Measurements from ENCODE around the gene USP44. TPM values are rescaled to one million over a fixed set of nuclear protein-coding genes. Genes with fewer than 3 reads are reported as not detected.

Gene USP44
- total and polyA plus RNA-seq, 2 of the 13 experiments (the other 11 are each of a cell fraction or from before 2014, with no cell fraction given): 0.05 to 0.07 TPM

- peak; percentile 37 for DNase-seq (ENCODE audit: low spot score)
- peak; percentile 37 for FAIRE-seq
- Histone ChIP-seq H3K9ac (ENCODE audit: insufficient read depth, low read depth, low read length) (no peak overlapping the region), H3K4me2 (ENCODE audit: low read depth, low read length) (peak overlapping the region; percentile 18; the same call in 1 of the 2 replicates), H3K79me2 (ENCODE audit: insufficient read depth, low read length) (no peaks in the 10 kb centered on the region), H3K4me3 (replicated peaks in 1 of 3; ENCODE audit: insufficient read depth in 1 of 3, low read depth in 2 of 3, low read length in 3 of 3) (no peak overlapping the region), H3K9me3 (ENCODE audit: low read length) (no peaks in the 10 kb centered on the region), H3K27me3 (ENCODE audit: control insufficient read depth in 1 of 2, insufficient read depth in 2 of 2, low read length in 2 of 2) (no peaks in the 10 kb centered on the region), H3K27ac (ENCODE audit: extremely low read length, insufficient read depth, low read length) (no peak overlapping the region), H3K4me1 (ENCODE audit: insufficient read depth, low read length) (no peaks in the 10 kb centered on the region), H2AFZ (ENCODE audit: low read length) (no peak overlapping the region), H4K20me1 (ENCODE audit: insufficient read depth, low read length) (no peaks in the 10 kb centered on the region), H3K36me3 (replicated peaks in 1 of 2; ENCODE audit: control insufficient read depth in 1 of 2, insufficient read depth in 2 of 2, low read length in 2 of 2) (no peaks in the 10 kb centered on the region)
- intact Hi-C loops (cut with micrococcal nuclease; ENCODE audit: unreplicated experiment): loop anchor here (1.0 kb wide), 3 partner anchors 233 to 416 kb away; no protein-coding TSS in a partner anchor
- WGBS (ENCODE audit: low lambda C conversion rate): 6% methylated on average over 6 of the region's 8 CpGs
- ChIA-PET CTCF (ENCODE audit: low intra/inter-chr PET ratio, low total read pairs) (interaction anchor here (0.8 to 2.2 kb wide), 3 partner anchors 233 to 267 kb away, joined by 4 to 26 read pairs (median 5); no protein-coding TSS in a partner anchor), POLR2A (no interaction called here)
- BruUV-seq (replicated peaks): no TSS peak
- peak; percentile 67 for ATAC-seq
- TF ChIP-seq ZFP91 (CRISPR knock-in tag; IDR thresholded peaks at IDR 0.05; ENCODE audit: borderline replicate concordance) (no peak), ZNF362 (CRISPR knock-in tag; IDR thresholded peaks at IDR 0.05; ENCODE audit: borderline replicate concordance) (peak; percentile 74; the same call in 1 of the 2 replicates), RAD21 (CRISPR knock-in tag; IDR thresholded peaks at IDR 0.05) (peak; percentile 45; the same call in 1 of the 2 replicates), CTCF (CRISPR knock-in tag; IDR thresholded peaks at IDR 0.05) (peak; percentile 67), RBFOX2 (IDR thresholded peaks at IDR 0.05; ENCODE audit: low read depth, low read length) (no peak), STAG1 (CRISPR knock-in tag; IDR thresholded peaks at IDR 0.05) (peak; percentile 86), SMC3 (IDR thresholded peaks at IDR 0.05; ENCODE audit: low read length) (peak; percentile 57), ZNF770 (CRISPR knock-in tag; IDR thresholded peaks at IDR 0.05) (peak; percentile 66)
- in situ Hi-C loops (cut with HindIII; ENCODE audit: extremely low pct_ligation_motif_present, low pct_unique_long_range_greater_than_20kb): loop anchor here (5.0 to 25.0 kb wide), 2 partner anchors 230 to 405 kb away; partner anchors contain the start of gene HAL
Measured at GRCh38 chr12:95582230-95583058, 31.2 kb upstream of the USP44 start.

Measured in HepG2 (cell line).